CD4-positive, alpha-beta T cell treated with Interleukin-12 subunit alpha and Interleukin-12 subunit beta, for 1 hour (primary cell): ENCODE measurements around the gene BAIAP2.
A peak's percentile ranks its signal among the peaks of the same experiment; 100 is the strongest.

Source experiments
- DNase-seq: peaks from one replicate; pipeline ENCODE4 v3.0.0-alpha.2; 2020

Gene BAIAP2

GRCh38 chr17:81039854-81040758 lies 5.2 kb downstream of the BAIAP2 start:
- no peak for DNase-seq

GRCh38 chr17:81040791-81041337 lies 5.9 kb downstream of the BAIAP2 start:
- DNase-seq, result no peak

- DNase-seq, result no peak
Observed at GRCh38 chr17:81042606-81043005, 7.7 kb downstream of the BAIAP2 start.

GRCh38 chr17:81043319-81043724 lies 8.4 kb downstream of the BAIAP2 start:
- no peak for DNase-seq

- DNase-seq, result no peak
Observed at GRCh38 chr17:81043725-81044427, 8.9 kb downstream of the BAIAP2 start.

- no peak for DNase-seq
Observed at GRCh38 chr17:81044428-81044763, 9.4 kb downstream of the BAIAP2 start.

GRCh38 chr17:81044764-81045589 lies 10.0 kb downstream of the BAIAP2 start:
- DNase-seq, result no peak

- DNase-seq, result no peak
Observed at GRCh38 chr17:81045590-81046095, 10.7 kb downstream of the BAIAP2 start.

GRCh38 chr17:81046132-81046769 lies 11.3 kb downstream of the BAIAP2 start:
- no peak for DNase-seq

- no peak for DNase-seq
Observed at GRCh38 chr17:81046770-81047359, 11.9 kb downstream of the BAIAP2 start.

- DNase-seq, result no peak
Observed at GRCh38 chr17:81048827-81049371, 13.9 kb downstream of the BAIAP2 start.

GRCh38 chr17:81049372-81049911 lies 14.5 kb downstream of the BAIAP2 start:
- peak; percentile 22 for DNase-seq

- DNase-seq, result no peak
Observed at GRCh38 chr17:81049973-81050551, 15.1 kb downstream of the BAIAP2 start.

- no peak for DNase-seq
Observed at GRCh38 chr17:81050645-81051625, 16.0 kb downstream of the BAIAP2 start.

- no peak for DNase-seq
Observed at GRCh38 chr17:81052199-81052997, 17.4 kb downstream of the BAIAP2 start.

- no peak for DNase-seq
Observed at GRCh38 chr17:81053041-81053970, 18.4 kb downstream of the BAIAP2 start.

- no peak for DNase-seq
Observed at GRCh38 chr17:81054308-81054707, 19.4 kb downstream of the BAIAP2 start.
